Hippocampal formation (tissue), 2 donors: ENCODE data around the gene ISCA2.
"Not testable (repeated sequence)": the region's sequence is repeated elsewhere in the genome, so short reads cannot be mapped to it uniquely, and the experiment has no call there.

Source experiments
- DNase-seq, 2 donors: peaks; one replicate each; lab custom pipeline; 2025; lab: John Stamatoyannopoulos, UW

ISCA2 gene

DNA sequence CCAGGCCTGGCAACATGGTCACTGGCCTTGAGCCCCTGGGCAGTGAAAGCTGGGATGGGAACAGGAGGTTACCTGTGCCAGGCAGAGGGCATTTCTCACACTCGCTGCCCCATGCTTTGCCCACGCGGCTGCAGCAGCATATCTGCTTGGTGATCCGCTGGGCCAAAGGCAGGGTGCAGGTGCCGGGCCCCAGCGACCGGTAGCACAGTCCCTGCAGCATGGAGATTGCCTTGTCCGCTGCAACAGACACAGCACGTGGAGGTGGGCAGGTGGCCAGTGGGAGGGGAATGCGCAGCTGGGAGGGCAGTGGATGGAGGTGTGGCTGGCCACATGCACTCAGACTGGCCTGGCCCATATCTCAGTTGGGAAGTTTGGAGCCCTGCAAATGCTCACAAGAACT is 35.3 kb downstream of the ISCA2 start:
- no peak for DNase-seq

DNA sequence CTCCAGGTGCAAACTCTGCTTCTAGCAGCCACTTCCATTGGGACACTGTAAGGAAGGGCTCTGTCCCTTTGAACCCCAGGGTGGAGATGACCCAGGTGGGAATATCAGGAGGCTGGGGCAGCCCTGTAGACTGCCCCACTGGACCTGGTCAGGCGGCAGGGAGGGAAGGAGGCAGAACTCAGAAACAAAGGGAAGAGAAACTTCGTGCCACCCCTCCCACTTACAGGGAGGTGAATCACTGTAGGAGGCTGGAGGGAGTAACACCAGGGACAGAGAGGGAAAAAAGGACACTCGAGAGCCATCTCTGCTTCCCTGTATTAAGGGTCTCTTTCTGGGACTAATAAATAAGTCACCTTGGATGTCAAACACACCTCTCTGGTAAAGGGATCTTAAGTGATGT is 37.4 kb downstream of the ISCA2 start:
- DNase-seq = no peak

DNA sequence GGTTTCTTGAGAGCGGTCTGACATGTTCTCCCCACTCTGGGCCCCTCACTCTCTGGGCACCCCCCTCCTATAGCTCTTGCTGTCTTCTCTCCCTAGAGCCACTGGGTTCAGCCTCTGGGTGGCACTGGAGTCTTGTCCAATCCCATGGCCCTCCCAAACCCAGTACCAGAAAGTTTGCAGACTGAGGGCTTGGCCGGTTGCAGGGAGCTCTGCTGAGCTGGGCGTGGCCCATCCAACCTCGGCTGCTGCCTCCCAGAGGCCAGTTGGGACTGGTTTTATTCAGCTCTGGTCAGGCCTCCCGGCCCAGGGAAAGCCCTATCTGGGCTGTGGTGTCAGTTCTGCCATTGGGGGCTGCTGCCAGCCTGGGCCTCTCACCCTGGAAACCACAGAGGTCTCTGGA is 37.9 kb downstream of the ISCA2 start:
- DNase-seq = no peak

DNA sequence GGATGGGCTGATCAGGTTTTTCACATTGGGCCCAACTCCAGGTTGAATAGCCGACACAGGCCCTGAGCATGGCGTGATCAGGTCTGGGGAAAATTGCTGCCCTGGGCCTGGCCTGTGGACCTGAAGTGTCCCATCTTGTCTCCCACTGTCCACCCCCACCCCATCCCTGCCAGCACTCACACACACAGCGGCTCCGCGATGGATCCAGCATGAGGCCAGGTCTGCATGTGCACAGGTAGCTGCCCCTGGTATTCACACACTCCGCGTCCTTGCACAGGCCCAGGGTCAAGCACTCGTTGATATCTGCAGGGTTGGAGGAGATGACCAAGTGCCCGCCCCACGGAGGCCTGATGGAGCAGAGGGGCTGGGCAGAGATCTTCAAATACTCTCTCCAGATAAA is 38.7 kb downstream of the ISCA2 start:
- DNase-seq = no peak

DNA sequence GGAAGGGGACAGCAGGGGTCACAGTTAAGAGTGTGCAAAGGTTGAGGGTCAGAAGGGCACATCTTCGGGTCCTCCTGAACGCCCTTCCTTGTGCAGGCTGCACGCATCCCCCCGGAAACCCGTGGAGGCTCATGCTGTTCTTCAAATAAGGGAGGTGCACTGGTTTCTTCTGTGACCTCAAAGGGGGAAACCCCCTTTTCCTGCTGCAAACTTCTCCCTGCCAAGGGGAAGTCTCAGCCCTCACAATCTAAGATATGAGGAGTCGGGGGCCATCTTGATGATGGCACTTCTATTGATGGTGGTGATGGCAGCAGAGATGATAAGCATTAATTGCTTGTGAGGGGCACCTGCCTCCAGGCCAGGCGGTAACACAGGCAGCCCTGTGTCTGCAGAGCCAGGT is 40.0 kb downstream of the ISCA2 start:
- DNase-seq = no peak

DNA sequence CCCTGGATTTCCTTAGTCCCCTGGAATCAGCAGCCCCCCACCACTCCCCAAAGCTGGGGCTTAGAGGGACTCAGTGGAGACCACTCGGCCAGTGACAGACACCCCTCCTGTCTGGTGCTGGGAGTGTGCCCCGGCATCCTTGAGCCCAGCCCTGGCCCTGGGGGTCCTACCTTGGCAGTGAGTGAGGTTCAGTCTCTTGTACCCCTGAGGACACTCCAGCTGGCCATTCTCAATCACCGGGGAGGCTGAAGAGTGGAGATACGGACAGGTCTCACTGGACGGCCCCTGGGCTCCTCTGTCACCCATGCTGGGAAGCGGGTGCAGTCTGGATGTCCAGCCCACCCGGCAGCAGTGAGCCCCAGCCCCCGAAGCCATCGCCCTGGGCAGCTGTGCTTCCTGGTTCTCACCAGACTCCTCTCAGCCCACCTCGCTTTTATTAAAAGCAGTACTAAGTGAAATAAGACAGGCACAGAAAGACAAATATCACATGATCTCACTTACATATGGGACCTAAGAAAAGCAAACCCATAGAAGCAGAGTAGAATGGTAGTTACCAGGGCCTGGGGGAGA is 42.3 kb downstream of the ISCA2 start:
- DNase-seq = no peak

DNA sequence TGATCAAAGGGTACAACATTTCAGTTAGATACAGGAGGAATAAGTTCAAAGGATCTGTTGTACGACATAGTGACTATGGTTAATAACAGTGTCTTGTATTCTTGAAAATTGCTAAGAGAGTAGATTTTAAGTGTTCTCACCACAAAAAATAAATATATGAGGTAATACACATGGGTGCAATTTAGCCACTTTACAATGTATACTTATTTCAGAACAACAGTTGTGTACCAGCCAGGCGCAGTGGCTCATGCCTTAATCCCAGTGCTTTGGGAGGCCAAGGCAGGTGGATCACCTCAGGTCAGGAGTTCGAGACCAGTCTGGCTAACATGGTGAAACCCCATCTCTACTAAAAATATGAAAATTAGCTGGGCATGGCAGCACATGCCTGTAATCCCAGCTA is 42.8 kb downstream of the ISCA2 start:
- DNase-seq = not testable (repeated sequence)

DNA sequence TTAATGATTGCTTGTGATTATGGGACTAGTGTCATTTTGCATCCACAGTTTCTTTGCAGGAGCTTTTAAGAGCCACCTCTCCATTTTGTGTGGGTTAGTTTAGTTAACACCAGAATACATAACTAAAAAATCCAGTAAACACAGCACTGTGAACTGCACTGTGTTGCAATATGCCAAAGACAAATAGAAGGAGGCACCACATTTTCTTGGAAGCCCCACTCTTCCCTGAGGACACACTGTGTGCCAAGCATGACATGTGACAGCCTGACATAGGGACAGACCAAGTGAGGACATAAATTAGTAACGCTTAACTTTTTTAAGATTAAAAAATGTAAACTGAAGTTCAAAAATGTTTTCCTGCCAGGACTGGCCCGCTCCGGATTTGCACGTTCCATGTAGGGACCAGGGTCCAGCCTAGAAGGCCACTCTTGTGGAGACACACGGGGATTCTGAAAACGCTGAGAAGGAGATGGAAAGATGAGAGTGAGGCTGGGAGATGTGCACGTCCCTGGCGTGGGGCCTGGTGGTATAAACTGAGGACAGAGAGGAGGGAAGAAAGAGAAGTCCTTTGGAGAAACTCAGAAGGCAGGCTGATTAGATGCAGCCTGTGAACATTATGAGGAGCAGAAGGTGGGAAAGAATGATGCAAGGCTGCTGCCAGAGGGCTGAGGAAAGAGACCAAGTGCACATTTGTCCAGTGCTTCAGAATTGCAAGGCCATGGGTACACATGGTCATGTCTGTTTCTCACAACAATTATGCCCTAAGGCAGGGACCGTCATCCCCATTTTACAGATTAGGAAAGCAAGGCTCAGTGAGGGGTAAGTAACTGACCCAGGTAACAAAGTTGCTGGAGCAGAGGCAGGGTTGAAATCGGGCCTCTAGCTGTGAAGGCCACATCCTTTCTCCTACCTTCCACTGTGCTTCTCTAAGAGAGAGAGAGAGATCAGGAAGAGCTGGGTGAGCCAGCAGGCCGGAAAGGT is 45.1 kb downstream of the ISCA2 start:
- no peak for DNase-seq

DNA sequence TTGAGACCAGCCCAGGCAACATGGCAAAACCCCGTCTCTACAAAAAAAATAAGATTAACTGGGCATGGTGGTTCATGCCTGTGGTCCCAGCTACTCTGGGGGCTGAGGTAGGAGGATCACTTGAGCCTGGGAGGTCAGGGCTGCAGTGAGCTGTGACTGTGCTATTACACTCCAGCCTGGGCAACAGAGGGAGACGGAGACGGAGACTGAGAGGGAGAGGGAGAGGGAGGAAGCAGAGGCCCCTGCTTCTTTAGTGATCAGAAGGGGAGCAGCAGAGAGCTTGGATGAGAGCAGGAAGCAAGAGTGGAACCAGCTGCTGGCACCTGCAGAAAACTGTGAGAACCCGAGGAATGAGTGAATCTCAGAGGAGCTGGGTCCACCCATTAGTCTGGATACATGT is 45.9 kb downstream of the ISCA2 start:
- no peak for DNase-seq

DNA sequence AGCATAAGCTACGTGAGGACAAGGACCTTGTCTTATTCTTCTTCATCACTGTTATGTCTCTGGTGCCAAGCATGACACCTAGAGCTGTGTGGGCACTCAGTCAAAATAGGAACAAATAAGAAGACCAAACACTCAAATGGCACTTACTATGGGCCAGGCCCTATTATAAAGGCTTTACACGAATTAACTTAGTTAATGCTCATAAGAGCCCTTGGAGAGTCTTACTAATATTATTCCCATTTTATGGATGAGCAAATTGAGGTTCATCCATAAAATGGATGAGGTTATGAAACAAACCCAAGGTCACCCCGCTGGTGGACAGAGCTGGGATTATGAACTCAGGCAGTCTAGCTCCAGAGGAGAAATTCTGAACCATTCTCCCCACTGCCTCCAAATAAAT is 47.7 kb downstream of the ISCA2 start:
- DNase-seq = no peak

DNA sequence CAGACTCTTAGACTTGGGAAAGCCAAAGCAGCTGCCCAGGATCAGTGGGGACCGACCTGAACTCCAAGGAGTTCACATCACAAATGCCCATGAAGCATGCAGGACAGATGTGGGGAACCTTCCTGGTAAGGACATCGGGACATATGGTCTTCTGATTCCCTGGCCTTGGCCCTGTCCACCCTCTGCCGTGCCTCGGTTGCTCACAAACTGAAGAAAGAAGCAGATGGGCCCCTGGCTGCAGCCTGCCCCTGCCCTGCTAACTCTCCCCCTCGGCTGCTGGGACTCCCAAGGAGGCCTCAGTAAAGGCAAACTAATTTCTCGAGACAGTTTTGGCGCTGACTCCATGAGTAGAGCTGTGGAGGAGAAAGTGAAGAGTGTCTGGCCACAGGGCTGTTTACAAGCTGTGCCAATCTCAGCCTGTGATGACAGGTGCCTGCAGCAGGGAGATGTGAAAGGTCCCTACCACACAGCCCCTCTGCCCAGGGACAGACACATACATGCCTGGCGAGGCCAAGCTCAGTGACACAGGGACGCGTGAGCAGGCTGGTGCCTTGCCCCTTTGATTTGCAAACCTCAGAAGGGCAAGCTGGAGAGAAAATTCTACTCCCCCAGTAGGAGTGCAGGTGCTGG is 48.6 kb downstream of the ISCA2 start:
- DNase-seq = no peak

DNA sequence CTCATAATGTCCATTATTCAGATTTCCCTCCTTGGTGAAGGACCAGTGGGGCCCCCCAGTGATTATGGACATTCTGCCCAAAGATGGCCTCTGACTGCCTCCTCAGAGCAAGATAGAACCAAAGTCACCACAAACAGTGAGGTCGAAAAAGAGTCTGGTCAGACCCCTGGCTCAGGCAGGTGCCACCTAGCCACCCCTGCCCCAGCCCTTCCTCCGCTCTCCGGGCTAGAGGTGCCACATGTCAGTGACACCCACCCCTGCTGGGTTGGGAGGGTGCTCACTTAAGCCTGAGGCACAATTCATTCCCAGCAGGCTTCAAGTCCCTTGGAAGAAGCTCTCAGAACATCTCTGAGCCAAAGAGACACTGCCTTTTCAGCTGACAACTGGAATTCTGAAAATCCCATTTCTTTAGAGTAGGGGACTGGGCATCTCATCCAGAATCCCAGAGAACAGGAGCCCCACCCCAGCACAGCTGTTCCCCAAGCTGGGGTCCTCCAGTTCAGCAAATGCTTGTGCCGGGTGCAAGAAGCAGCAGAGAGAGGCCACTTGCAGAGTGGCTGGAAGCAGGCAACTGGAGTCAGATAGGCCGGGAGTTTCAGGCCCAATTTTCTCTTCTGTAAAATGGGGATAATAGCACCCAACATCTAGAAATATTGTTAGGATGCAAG is 50.3 kb downstream of the ISCA2 start:
- no peak for DNase-seq

DNA sequence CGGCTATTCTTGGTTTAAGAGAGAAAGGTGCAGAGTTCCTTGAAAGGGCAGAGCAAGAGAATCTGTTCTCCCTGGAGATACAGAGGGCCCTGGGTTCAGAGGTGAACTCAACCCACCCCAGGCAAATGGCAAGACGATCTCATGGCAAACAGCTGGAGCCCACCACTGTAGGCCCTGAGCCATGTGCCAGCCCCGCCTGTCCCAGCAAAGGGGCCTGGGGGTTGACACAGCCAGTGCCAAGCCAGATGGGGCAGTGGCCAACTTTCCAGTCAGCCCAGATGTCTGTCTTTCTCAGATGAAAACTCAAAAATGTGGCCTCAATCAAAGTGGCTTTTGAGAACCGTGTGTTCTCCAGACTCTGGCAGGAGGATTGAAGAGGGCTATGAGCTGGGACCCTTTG is 51.8 kb downstream of the ISCA2 start:
- no peak for DNase-seq

DNA sequence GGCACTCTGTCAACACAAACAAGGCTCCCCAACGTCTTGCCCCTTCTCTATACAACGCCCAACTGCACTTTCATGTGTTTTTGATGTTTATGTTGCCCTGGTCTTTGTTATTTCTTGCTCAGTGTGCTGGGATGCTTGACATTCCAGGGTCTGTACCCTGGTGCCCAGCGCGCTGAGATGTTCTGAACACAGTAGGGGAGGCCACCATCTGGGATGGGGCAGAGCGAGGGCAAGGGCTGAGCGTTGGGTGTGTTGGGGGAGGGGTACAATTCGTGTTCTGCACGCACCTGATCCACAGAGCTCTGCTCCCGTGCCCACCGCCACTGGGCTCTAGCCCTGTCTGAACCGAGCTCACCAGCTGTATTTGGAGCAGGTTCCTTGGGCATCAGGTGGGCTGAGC is 52.9 kb downstream of the ISCA2 start:
- no peak for DNase-seq
